T-helper 2 cell (primary cell): ENCODE measurements around the gene HTR2B.
"Not testable (repeated sequence)": the region's sequence is repeated elsewhere in the genome, so short reads cannot be mapped to it uniquely, and the experiment has no call there.

Source experiments
- DNase-seq, 5 experiments: peaks; one replicate each; pipeline versions ENCODE4 v3.0.0 to v3.0.0-alpha.2; 2012 to 2022

The HTR2B gene

GRCh38 chr2:231088754-231089153 lies 36.1 kb downstream of the HTR2B start:
- no peak for DNase-seq

- DNase-seq = no peak
Measured at GRCh38 chr2:231084565-231084964, 40.3 kb downstream of the HTR2B start.

- DNase-seq = no peak
Measured at GRCh38 chr2:231069379-231070054, 55.3 kb downstream of the HTR2B start.

- DNase-seq = peak in 1 of 5 experiments; percentile 81
Measured at GRCh38 chr2:231068525-231069222, 56.2 kb downstream of the HTR2B start.

- not testable (repeated sequence) for DNase-seq
Measured at GRCh38 chr2:231067531-231067930, 57.3 kb downstream of the HTR2B start.

GRCh38 chr2:231065966-231066365 lies 58.9 kb downstream of the HTR2B start:
- no peak for DNase-seq

GRCh38 chr2:231063347-231063746 lies 61.5 kb downstream of the HTR2B start:
- DNase-seq = no peak

- peak in 1 of 5 experiments; percentile 54 for DNase-seq
Measured at GRCh38 chr2:231062776-231063175, 62.1 kb downstream of the HTR2B start.

- DNase-seq = no peak
Measured at GRCh38 chr2:231059756-231060155, 65.1 kb downstream of the HTR2B start.

- DNase-seq = no peak
Measured at GRCh38 chr2:231058761-231059550, 65.9 kb downstream of the HTR2B start.
